IMR-90 (cell line): ENCODE measurements around the gene EPS15. TPM values are rescaled to one million over a fixed set of nuclear protein-coding genes. Genes with fewer than 3 reads are reported as not detected.

ENCODE experiments used
- ATAC-seq: fragments of 200-7000 bp; cut with Tn5 transposase; 2 replicates; pipeline ENCODE4 v1.9.1; 2020; ENCODE audit warnings: low read depth, mild to moderate bottlenecking, moderate library complexity
- BruUV-seq: library from RNA; stranded (reverse); fragments of 400-500 nt; replicated peaks from 2 replicates; lab custom pipeline; 2021; lab: Mats Ljungman, UMichigan
- CTCF ChIA-PET: fragments of 300-600 bp; formaldehyde crosslinking; extraction: SDS; loops from one replicate; lab custom pipeline; 2021; ENCODE audit warnings: antibody characterized with exemption; lab: Yijun Ruan, JAX
- POLR2A ChIA-PET: fragments of 300-600 bp; sonication (Branson Sonifier 250); formaldehyde crosslinking; loops from one replicate; lab custom pipeline; 2022; ENCODE audit warnings: antibody characterized with exemption; ENCODE audit not compliant: unreplicated experiment; lab: Charles Lee
- DNase-seq: peaks from one replicate; pipeline ENCODE4 v3.0.0; 2013
- H2AFZ ChIP-seq: replicated peaks from 2 replicates; pipeline ENCODE3; 2013; ENCODE audit warnings: low read length, mild to moderate bottlenecking; ENCODE audit not compliant: poor library complexity
- H2AK5ac ChIP-seq: 2 replicates; pipeline ENCODE4 v1.6.1; 2013; ENCODE audit warnings: low read depth, low read length, inconsistent platforms
- H2AK9ac ChIP-seq: replicated peaks from 2 replicates; pipeline ENCODE3; 2013; ENCODE audit warnings: mild to moderate bottlenecking, low read depth, low read length, moderate library complexity; ENCODE audit not compliant: poor library complexity
- H2BK120ac ChIP-seq: 2 replicates; pipeline ENCODE4 v1.6.1; 2013; ENCODE audit warnings: low read depth, low read length, inconsistent platforms
- H2BK15ac ChIP-seq: 3 replicates; pipeline ENCODE4 v1.6.1; 2013; ENCODE audit warnings: low read depth, low read length, inconsistent platforms
- H2BK20ac ChIP-seq: 2 replicates; pipeline ENCODE4 v1.6.1; 2013; ENCODE audit warnings: low read depth, mild to moderate bottlenecking, inconsistent platforms, low read length, moderate library complexity
- H2BK5ac ChIP-seq: 2 replicates; pipeline ENCODE4 v1.6.1; 2013; ENCODE audit warnings: mild to moderate bottlenecking, low read depth, low read length, inconsistent platforms; ENCODE audit not compliant: poor library complexity, severe bottlenecking
- H3K14ac ChIP-seq: replicated peaks from 2 replicates; pipeline ENCODE4 v1.6.1; 2013; ENCODE audit warnings: low read depth, low read length, inconsistent platforms
- H3K18ac ChIP-seq: 2 replicates; pipeline ENCODE4 v1.6.1; 2013; ENCODE audit warnings: low read depth, low read length, control low read depth
- H3K23ac ChIP-seq: 2 replicates; pipeline ENCODE4 v1.6.1; 2013; ENCODE audit warnings: low read depth, low read length, inconsistent platforms
- H3K27ac ChIP-seq: 2 replicates; pipeline ENCODE4 v1.5.1; 2013; ENCODE audit warnings: mild to moderate bottlenecking, control low read depth, low read length; ENCODE audit not compliant: insufficient read depth
- H3K27me3 ChIP-seq: 2 replicates; pipeline ENCODE4 v1.6.1; 2013; ENCODE audit warnings: low read length; ENCODE audit not compliant: control insufficient read depth, insufficient read depth
- H3K36me3 ChIP-seq: 2 replicates; pipeline ENCODE4 v1.6.1; 2013; ENCODE audit warnings: low read length, mixed read lengths; ENCODE audit not compliant: control insufficient read depth, insufficient read depth
- H3K4ac ChIP-seq: 2 replicates; pipeline ENCODE4 v1.6.1; 2013; ENCODE audit warnings: low read depth, low read length, inconsistent platforms
- H3K4me1 ChIP-seq: 2 replicates; pipeline ENCODE4 v1.6.1; 2013; ENCODE audit warnings: low read length, mixed read lengths; ENCODE audit not compliant: control insufficient read depth, insufficient read depth
- H3K4me2 ChIP-seq: 2 replicates; pipeline ENCODE4 v1.6.1; 2013; ENCODE audit warnings: low read depth, mild to moderate bottlenecking, control low read depth, low read length, moderate library complexity
- H3K4me3 ChIP-seq: 2 replicates; pipeline ENCODE4 v1.5.1; 2013; ENCODE audit warnings: low read depth, mild to moderate bottlenecking, control low read depth, low read length, moderate library complexity; ENCODE audit not compliant: insufficient read depth
- H3K56ac ChIP-seq: 2 replicates; pipeline ENCODE4 v1.6.1; 2013; ENCODE audit warnings: low read length, inconsistent platforms; ENCODE audit not compliant: insufficient read depth; ENCODE audit errors: extremely low read depth
- H3K79me1 ChIP-seq, 2 experiments: 2 replicates each; pipeline ENCODE4 v1.6.1; 2013; ENCODE audit warnings: low read length in 2 of 2, inconsistent platforms in 1 of 2, low read depth in 1 of 2
- H3K9ac ChIP-seq: 2 replicates; pipeline ENCODE4 v1.6.1; 2013; ENCODE audit warnings: low read depth, low read length, control low read depth
- H3K9me1 ChIP-seq: 2 replicates; pipeline ENCODE4 v1.6.1; 2013; ENCODE audit warnings: low read length, inconsistent platforms; ENCODE audit not compliant: insufficient read depth
- H3K9me3 ChIP-seq: 2 replicates; pipeline ENCODE4 v1.6.1; 2013; ENCODE audit warnings: low read length; ENCODE audit not compliant: control insufficient read depth, insufficient read depth
- H4K20me1 ChIP-seq: 2 replicates; pipeline ENCODE4 v1.6.1; 2013; ENCODE audit warnings: low read length, inconsistent platforms; ENCODE audit not compliant: insufficient read depth
- H4K5ac ChIP-seq: 2 replicates; pipeline ENCODE4 v1.6.1; 2013; ENCODE audit warnings: mild to moderate bottlenecking, low read depth, low read length, control low read depth
- H4K8ac ChIP-seq, 2 experiments: 2 replicates each; pipeline ENCODE4 v1.6.1; 2013; ENCODE audit warnings: low read depth in 2 of 2, low read length in 2 of 2, control low read depth in 1 of 2, inconsistent platforms in 1 of 2
- H4K91ac ChIP-seq: 2 replicates; pipeline ENCODE4 v1.6.1; 2013; ENCODE audit warnings: low read depth, low read length, inconsistent platforms; ENCODE audit not compliant: insufficient read depth
- BHLHE40 ChIP-seq: fragments of 150-350 bp; IDR thresholded peaks from 2 replicates; pipeline ENCODE4 v1.6.1; 2016; ENCODE audit warnings: mild to moderate bottlenecking, low read depth, low read length
- CEBPB ChIP-seq: IDR thresholded peaks from 2 replicates; pipeline ENCODE4 v1.6.1; 2012; ENCODE audit warnings: low read depth, low read length, improper control_type of control experiment
- CHD1 ChIP-seq: IDR thresholded peaks from 2 replicates; pipeline ENCODE4 v1.6.1; 2012; ENCODE audit warnings: low read depth, low read length, improper control_type of control experiment
- MAFK ChIP-seq: IDR thresholded peaks from 2 replicates; pipeline ENCODE4 v1.6.1; 2012; ENCODE audit warnings: low read depth, low read length, improper control_type of control experiment
- MAZ ChIP-seq: IDR thresholded peaks from 2 replicates; pipeline ENCODE4 v1.6.1; 2012; ENCODE audit warnings: low read depth, mild to moderate bottlenecking, low read length, improper control_type of control experiment, moderate library complexity, borderline replicate concordance
- MXI1 ChIP-seq: IDR thresholded peaks from 2 replicates; pipeline ENCODE4 v1.6.1; 2012; ENCODE audit warnings: low read depth, mild to moderate bottlenecking, low read length, moderate library complexity, borderline replicate concordance
- POLR2A ChIP-seq: IDR thresholded peaks from 2 replicates; pipeline ENCODE4 v1.6.1; 2012; ENCODE audit warnings: mild to moderate bottlenecking, low read depth, low read length
- RCOR1 ChIP-seq: IDR thresholded peaks from 2 replicates; pipeline ENCODE4 v1.6.1; 2012; ENCODE audit warnings: mild to moderate bottlenecking, low read length, improper control_type of control experiment; ENCODE audit not compliant: insufficient replicate concordance
- SMC3 ChIP-seq: fragments of 150-350 bp; IDR thresholded peaks from 2 replicates; pipeline ENCODE4 v1.6.1; 2016; ENCODE audit warnings: low read depth, mild to moderate bottlenecking, antibody characterized with exemption, low read length, moderate library complexity
- WGBS, 2 experiments: methylation state at CpG; one replicate each; pipeline versions ENCODE4 v1.1.5 to v1.1.7; 2013; ENCODE audit warnings: missing lambda C conversion rate in 2 of 2; ENCODE audit not compliant: insufficient read length in 1 of 2; ENCODE audit errors: extremely low coverage in 2 of 2; 5-methylcytosine and 5-hydroxymethylcytosine counted together
- dilution Hi-C: fragments of 300-500 bp; cut with HindIII; formaldehyde crosslinking; loops from one replicate; pipeline ENCODE4 v1.14.3; 2018; ENCODE audit warnings: low sequenced_read_pairs; ENCODE audit not compliant: unreplicated experiment
- in situ Hi-C: fragments of 300-500 bp; cut with MboI; formaldehyde crosslinking; loops from 3 replicates; pipeline ENCODE4 v1.14.3; 2019; ENCODE audit warnings: low sequenced_read_pairs, inconsistent platforms, mixed read lengths
- intact Hi-C: fragments of 100-400 bp; cut with micrococcal nuclease; formaldehyde crosslinking; loops from 2 replicates; pipeline ENCODE4 v1.10.0; 2022
- polyA plus RNA-seq, 3 experiments: library from polyadenylated mRNA; depleted of rRNA; stranded (reverse); fragments of >200 nt; gene quantifications; 2 replicates each; pipeline ENCODE4 v1.2.3, GENCODE V29; 2012; ENCODE audit warnings: low replicate concordance in 1 of 3
- total RNA-seq: library from RNA; depleted of rRNA; stranded (reverse); fragments of >200 nt; gene quantifications from 2 replicates; pipeline ENCODE4 v1.2.3, GENCODE V29; 2012

EPS15 gene
- total and polyA plus RNA-seq, 2 of the 4 experiments (the other 2 are of a cell fraction): 17.6 to 38.0 TPM

DNA sequence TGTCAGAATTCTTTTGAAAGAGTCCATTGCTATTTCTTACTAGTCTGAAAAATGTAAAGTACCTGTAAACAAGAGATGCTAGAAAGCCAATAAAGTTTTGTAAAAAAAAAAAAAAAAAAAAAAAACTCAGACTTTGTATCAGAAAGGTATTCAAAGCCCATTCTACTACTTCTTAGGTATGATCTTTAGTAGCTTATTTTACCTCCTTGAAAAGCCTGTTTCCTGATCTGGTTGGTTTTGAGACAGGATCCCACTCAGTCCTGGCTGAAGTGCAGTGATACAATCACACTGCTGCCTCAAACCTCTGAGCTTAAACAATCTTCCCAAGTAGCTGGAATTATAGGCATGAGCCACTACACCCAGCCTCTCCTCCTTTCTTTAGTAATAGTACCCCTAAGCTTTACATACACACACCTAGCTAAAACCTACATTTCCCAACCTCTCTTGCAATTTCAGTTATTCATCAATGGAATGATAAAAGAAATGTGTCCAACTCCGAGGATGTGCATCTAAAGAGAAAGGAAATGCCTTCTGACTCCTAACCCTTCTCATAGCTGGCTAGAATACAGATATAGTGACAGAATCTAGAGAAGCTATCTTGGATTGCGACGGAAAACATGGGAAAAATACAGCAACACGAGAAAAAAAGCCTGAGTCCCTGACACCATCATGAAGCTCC, 30.6 kb downstream of the EPS15 start:
- H3K56ac ChIP-seq: no peak overlapping the region
- CTCF ChIA-PET: interaction anchor here (1.0 kb wide), 1 partner anchor 8 kb away, joined by 3 read pairs; no protein-coding TSS in a partner anchor
- no TSS peak for BruUV-seq

More for the DNA sequence above, 30.6 kb downstream of the EPS15 start:
- Histone ChIP-seq H4K5ac (no peak overlapping the region), H3K4me1 (peaks cover 2% of the 10 kb centered on the region), H3K4me2 (peak overlapping the region; percentile 48; the same call in 1 of the 2 replicates), H3K9me1 (no peaks in the 10 kb centered on the region), H3K14ac (no peak overlapping the region), H2BK5ac (no peak overlapping the region), H2AFZ (no peak overlapping the region), H2AK9ac (no peak overlapping the region), H3K79me1 (peaks cover 22 to 48% of the 10 kb centered on the region in 2 experiments), H2BK15ac (no peak overlapping the region), H3K18ac (no peak overlapping the region), H4K20me1 (peaks cover 10% of the 10 kb centered on the region; the same call in 1 of the 2 replicates), H2AK5ac (no peak overlapping the region), H3K27me3 (no peaks in the 10 kb centered on the region), H3K27ac (no peak overlapping the region), H4K8ac (no peak overlapping the region), H4K91ac (no peak overlapping the region), H3K23ac (peak overlapping the region; percentile 14; the same call in 1 of the 2 replicates), H2BK120ac (no peak overlapping the region), H3K9ac (no peak overlapping the region), H3K9me3 (no peaks in the 10 kb centered on the region), H3K4ac (no peak overlapping the region), H3K4me3 (no peak overlapping the region), H3K36me3 (no peaks in the 10 kb centered on the region), H2BK20ac (no peak overlapping the region)
- in situ Hi-C loops (no loop called here), intact Hi-C loops (no loop called here), dilution Hi-C loops (no loop called here)
- DNase-seq: peak; percentile 16
- TF ChIP-seq MAZ (no peak), RCOR1 (no peak), POLR2A (no peak), BHLHE40 (no peak), CEBPB (no peak), CHD1 (no peak), MAFK (no peak), SMC3 (no peak), MXI1 (no peak)
- WGBS, 2 experiments: no CpG with 5 or more reads among the region's 4 CpGs
- POLR2A ChIA-PET: no interaction called here
- ATAC-seq: peak; percentile 54
